ENCODE measurements around the gene ARHGEF17.

ARHGEF17 gene

GRCh38 chr11:73396985-73397384, 88.9 kb downstream of the ARHGEF17 start:
- TF ChIP-seq FOXP2 (optimal IDR thresholded peaks at IDR 0.05; ENCODE audit: borderline replicate concordance, extremely low read depth, extremely low read length, insufficient read depth): no peak
- no peak for TF ChIP-seq TAF1 (IDR thresholded peaks at IDR 0.05; ENCODE audit: borderline replicate concordance, insufficient read depth, low read length)
- TF ChIP-seq REST (IDR thresholded peaks at IDR 0.05; ENCODE audit: insufficient read depth in 1 of 2, low read depth in 2 of 2, low read length in 2 of 2): no peak
- TF ChIP-seq SIN3A (IDR thresholded peaks at IDR 0.05; ENCODE audit: borderline replicate concordance, insufficient read depth, low read length): no peak
- TF ChIP-seq POLR2AphosphoS5 (IDR thresholded peaks at IDR 0.05; ENCODE audit: low read depth, low read length): no peak

- TF ChIP-seq SIN3A (IDR thresholded peaks at IDR 0.05; ENCODE audit: borderline replicate concordance, insufficient read depth, low read length): no peak
These were observed 89.5 kb downstream of the ARHGEF17 start for GRCh38 chr11:73397468-73398131.

DNA sequence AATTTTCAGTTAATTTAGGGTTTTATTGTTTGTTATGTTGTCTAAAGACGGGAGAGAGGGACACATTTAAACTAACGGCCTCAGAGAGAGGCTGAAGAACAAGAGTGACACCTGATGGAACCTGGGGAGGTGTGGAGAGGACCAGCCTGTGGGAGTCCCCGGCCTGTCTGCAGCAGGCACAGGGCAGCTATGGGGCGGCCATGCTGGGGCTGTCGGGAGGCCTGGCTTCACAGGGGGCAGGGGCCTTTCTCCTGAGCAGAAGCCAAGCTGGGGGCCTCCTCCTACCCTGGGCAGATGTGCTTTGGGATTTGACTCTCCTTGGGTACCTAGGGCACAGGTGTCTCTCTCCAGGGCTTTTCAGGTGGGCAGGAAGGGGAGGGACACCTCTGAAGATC, 90.1 kb downstream of the ARHGEF17 start:
- TF ChIP-seq TAF1 (IDR thresholded peaks at IDR 0.05; ENCODE audit: borderline replicate concordance, insufficient read depth, low read length): no peak
- no peak for TF ChIP-seq POLR2AphosphoS5 (IDR thresholded peaks at IDR 0.05; ENCODE audit: low read depth, low read length)
- TF ChIP-seq FOXP2 (optimal IDR thresholded peaks at IDR 0.05; ENCODE audit: borderline replicate concordance, extremely low read depth, extremely low read length, insufficient read depth): no peak
- no peak for TF ChIP-seq SIN3A (IDR thresholded peaks at IDR 0.05; ENCODE audit: borderline replicate concordance, insufficient read depth, low read length)
- TF ChIP-seq REST (IDR thresholded peaks at IDR 0.05; ENCODE audit: insufficient read depth in 1 of 2, low read depth in 2 of 2, low read length in 2 of 2): no peak

GRCh38 chr11:73398721-73399120, 90.6 kb downstream of the ARHGEF17 start:
- no peak for TF ChIP-seq REST (IDR thresholded peaks at IDR 0.05; ENCODE audit: insufficient read depth in 1 of 2, low read depth in 2 of 2, low read length in 2 of 2)
- TF ChIP-seq SIN3A (IDR thresholded peaks at IDR 0.05; ENCODE audit: borderline replicate concordance, insufficient read depth, low read length): no peak
- no peak for TF ChIP-seq FOXP2 (optimal IDR thresholded peaks at IDR 0.05; ENCODE audit: borderline replicate concordance, extremely low read depth, extremely low read length, insufficient read depth)
- TF ChIP-seq TAF1 (IDR thresholded peaks at IDR 0.05; ENCODE audit: borderline replicate concordance, insufficient read depth, low read length): no peak
- no peak; the same call in 1 of the 2 replicates for TF ChIP-seq POLR2AphosphoS5 (IDR thresholded peaks at IDR 0.05; ENCODE audit: low read depth, low read length)

- TF ChIP-seq SIN3A (IDR thresholded peaks at IDR 0.05; ENCODE audit: borderline replicate concordance, insufficient read depth, low read length) (no peak), FOXP2 (optimal IDR thresholded peaks at IDR 0.05; ENCODE audit: borderline replicate concordance, extremely low read depth, extremely low read length, insufficient read depth) (no peak), REST (IDR thresholded peaks at IDR 0.05; ENCODE audit: insufficient read depth in 1 of 2, low read depth in 2 of 2, low read length in 2 of 2) (no peak), TAF1 (IDR thresholded peaks at IDR 0.05; ENCODE audit: borderline replicate concordance, insufficient read depth, low read length) (no peak), POLR2AphosphoS5 (IDR thresholded peaks at IDR 0.05; ENCODE audit: low read depth, low read length) (peak; percentile 50; the same call in 1 of the 2 replicates)
These were observed 91.1 kb downstream of the ARHGEF17 start for GRCh38 chr11:73399159-73399590.
